ENCODE data around the gene SFXN1.

DNA sequence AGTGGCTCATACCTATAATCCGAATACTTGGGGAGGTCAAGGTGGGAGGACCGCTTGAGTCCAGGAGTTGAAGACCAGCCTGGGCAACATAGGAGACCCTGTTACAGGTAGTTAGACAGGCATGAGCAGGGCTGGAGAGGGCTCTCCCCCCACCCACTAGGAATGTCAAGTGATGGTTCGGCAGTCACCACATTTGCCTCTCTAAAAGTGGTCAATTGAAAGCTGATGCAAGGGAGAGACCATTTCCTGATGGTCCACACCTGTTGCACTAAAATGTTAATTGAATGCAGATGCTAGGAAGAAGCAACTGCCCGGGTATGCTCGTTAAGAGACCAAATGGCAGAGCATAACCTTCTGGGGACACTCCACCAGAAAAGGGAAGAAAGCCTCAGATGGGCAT, 82.7 kb downstream of the SFXN1 start:
- TF ChIP-seq EZH2phosphoT487 (IDR thresholded peaks at IDR 0.05; ENCODE audit: borderline replicate concordance, low read depth, low read length): no peak
- TF ChIP-seq, protein P1, sequence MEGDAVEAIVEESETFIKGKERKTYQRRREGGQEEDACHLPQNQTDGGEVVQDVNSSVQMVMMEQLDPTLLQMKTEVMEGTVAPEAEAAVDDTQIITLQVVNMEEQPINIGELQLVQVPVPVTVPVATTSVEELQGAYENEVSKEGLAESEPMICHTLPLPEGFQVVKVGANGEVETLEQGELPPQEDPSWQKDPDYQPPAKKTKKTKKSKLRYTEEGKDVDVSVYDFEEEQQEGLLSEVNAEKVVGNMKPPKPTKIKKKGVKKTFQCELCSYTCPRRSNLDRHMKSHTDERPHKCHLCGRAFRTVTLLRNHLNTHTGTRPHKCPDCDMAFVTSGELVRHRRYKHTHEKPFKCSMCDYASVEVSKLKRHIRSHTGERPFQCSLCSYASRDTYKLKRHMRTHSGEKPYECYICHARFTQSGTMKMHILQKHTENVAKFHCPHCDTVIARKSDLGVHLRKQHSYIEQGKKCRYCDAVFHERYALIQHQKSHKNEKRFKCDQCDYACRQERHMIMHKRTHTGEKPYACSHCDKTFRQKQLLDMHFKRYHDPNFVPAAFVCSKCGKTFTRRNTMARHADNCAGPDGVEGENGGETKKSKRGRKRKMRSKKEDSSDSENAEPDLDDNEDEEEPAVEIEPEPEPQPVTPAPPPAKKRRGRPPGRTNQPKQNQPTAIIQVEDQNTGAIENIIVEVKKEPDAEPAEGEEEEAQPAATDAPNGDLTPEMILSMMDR (conservative IDR thresholded peaks at IDR 0.05; ENCODE audit: low read length): no peak
